Measurements from ENCODE around the gene ADAMTS20. TPM values are rescaled to one million over a fixed set of nuclear protein-coding genes. Genes with fewer than 3 reads are reported as not detected.

The ADAMTS20 gene
- total RNA-seq, 1 experiment from 2014 or later, result not detected

DNA sequence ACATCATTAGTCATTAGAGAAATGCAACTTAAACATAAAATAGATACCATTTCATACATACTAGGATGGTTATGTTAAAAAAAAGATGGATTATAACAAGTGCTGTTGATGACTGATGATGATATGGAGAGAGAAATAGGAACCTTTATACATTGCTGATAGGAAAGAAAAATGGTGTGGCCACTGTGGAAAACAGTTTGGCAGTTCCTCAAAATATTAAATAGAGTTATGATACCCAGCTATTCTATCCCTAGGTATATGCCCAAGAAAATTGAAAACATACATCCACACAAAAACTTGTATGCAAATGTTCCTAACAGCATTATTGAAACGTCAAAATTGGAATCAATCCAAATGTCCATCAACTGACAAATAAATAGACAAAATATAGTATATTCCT, 170.1 kb downstream of the ADAMTS20 start:
- CTCF ChIA-PET, result interaction anchor here (0.6 kb wide), 1 partner anchor 585 kb away, joined by 5 read pairs; no protein-coding TSS in a partner anchor
- in situ Hi-C loops (cut with HindIII; ENCODE audit: low pct_unique_long_range_greater_than_20kb, low sequenced_read_pairs), result no loop called here
- BruUV-seq (replicated peaks), result no TSS peak

GRCh38 chr12:43378448-43378847, 173.6 kb downstream of the ADAMTS20 start:
- Histone ChIP-seq H3K36me3 (ENCODE audit: control insufficient read depth, insufficient read depth, low read length) (no peaks in the 10 kb centered on the region), H3K4me3 (ENCODE audit: low read depth in 2 of 2, low read length in 2 of 2) (no peak overlapping the region), H3K27me3 (ENCODE audit: control insufficient read depth, insufficient read depth, low read length) (no peaks in the 10 kb centered on the region), H3K27ac (ENCODE audit: low read length) (no peak overlapping the region), H3K9me3 (ENCODE audit: control insufficient read depth, insufficient read depth, low read depth, low read length) (peaks cover 7% of the 10 kb centered on the region; the same call in 1 of the 2 replicates), H3K4me1 (ENCODE audit: control insufficient read depth, insufficient read depth, low read length) (no peaks in the 10 kb centered on the region)
- ATAC-seq (no peak), DNase-seq (ENCODE audit: low read depth, low spot score) (no peak)
- in situ Hi-C loops (cut with HindIII; ENCODE audit: low pct_unique_long_range_greater_than_20kb, low sequenced_read_pairs) (no loop called here), intact Hi-C loops (cut with micrococcal nuclease; ENCODE audit: unreplicated experiment) (no loop called here)
- BruUV-seq (replicated peaks), result no TSS peak
- CTCF ChIA-PET, result no interaction called here
- TF ChIP-seq POLR2AphosphoS5 (IDR thresholded peaks at IDR 0.05; ENCODE audit: low read depth, low read length), result no peak
- TF ChIP-seq, protein P1, sequence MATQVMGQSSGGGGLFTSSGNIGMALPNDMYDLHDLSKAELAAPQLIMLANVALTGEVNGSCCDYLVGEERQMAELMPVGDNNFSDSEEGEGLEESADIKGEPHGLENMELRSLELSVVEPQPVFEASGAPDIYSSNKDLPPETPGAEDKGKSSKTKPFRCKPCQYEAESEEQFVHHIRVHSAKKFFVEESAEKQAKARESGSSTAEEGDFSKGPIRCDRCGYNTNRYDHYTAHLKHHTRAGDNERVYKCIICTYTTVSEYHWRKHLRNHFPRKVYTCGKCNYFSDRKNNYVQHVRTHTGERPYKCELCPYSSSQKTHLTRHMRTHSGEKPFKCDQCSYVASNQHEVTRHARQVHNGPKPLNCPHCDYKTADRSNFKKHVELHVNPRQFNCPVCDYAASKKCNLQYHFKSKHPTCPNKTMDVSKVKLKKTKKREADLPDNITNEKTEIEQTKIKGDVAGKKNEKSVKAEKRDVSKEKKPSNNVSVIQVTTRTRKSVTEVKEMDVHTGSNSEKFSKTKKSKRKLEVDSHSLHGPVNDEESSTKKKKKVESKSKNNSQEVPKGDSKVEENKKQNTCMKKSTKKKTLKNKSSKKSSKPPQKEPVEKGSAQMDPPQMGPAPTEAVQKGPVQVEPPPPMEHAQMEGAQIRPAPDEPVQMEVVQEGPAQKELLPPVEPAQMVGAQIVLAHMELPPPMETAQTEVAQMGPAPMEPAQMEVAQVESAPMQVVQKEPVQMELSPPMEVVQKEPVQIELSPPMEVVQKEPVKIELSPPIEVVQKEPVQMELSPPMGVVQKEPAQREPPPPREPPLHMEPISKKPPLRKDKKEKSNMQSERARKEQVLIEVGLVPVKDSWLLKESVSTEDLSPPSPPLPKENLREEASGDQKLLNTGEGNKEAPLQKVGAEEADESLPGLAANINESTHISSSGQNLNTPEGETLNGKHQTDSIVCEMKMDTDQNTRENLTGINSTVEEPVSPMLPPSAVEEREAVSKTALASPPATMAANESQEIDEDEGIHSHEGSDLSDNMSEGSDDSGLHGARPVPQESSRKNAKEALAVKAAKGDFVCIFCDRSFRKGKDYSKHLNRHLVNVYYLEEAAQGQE (IDR thresholded peaks at IDR 0.05; ENCODE audit: insufficient read depth in 1 of 2, low read depth in 2 of 2, low read length in 1 of 2), result no peak
- no peak for TF ChIP-seq SIN3A (IDR thresholded peaks at IDR 0.05; ENCODE audit: borderline replicate concordance, insufficient read depth, low read depth, low read length)
- TF ChIP-seq, protein P2, sequence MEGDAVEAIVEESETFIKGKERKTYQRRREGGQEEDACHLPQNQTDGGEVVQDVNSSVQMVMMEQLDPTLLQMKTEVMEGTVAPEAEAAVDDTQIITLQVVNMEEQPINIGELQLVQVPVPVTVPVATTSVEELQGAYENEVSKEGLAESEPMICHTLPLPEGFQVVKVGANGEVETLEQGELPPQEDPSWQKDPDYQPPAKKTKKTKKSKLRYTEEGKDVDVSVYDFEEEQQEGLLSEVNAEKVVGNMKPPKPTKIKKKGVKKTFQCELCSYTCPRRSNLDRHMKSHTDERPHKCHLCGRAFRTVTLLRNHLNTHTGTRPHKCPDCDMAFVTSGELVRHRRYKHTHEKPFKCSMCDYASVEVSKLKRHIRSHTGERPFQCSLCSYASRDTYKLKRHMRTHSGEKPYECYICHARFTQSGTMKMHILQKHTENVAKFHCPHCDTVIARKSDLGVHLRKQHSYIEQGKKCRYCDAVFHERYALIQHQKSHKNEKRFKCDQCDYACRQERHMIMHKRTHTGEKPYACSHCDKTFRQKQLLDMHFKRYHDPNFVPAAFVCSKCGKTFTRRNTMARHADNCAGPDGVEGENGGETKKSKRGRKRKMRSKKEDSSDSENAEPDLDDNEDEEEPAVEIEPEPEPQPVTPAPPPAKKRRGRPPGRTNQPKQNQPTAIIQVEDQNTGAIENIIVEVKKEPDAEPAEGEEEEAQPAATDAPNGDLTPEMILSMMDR (IDR thresholded peaks at IDR 0.05), result no peak
- TF ChIP-seq TCF7L2 (IDR thresholded peaks at IDR 0.05; ENCODE audit: low read depth, low read length), result no peak
- POLR2A ChIA-PET, result no interaction called here

More for the DNA sequence above, 170.1 kb downstream of the ADAMTS20 start:
- Histone ChIP-seq H3K9me3 (ENCODE audit: control insufficient read depth, insufficient read depth, low read depth, low read length) (peaks cover 10% of the 10 kb centered on the region; the same call in 1 of the 2 replicates), H3K27ac (ENCODE audit: low read length) (no peak overlapping the region), H3K4me3 (ENCODE audit: low read depth in 2 of 2, low read length in 2 of 2) (no peak overlapping the region), H3K4me1 (ENCODE audit: control insufficient read depth, insufficient read depth, low read length) (no peaks in the 10 kb centered on the region), H3K36me3 (ENCODE audit: control insufficient read depth, insufficient read depth, low read length) (no peaks in the 10 kb centered on the region), H3K27me3 (ENCODE audit: control insufficient read depth, insufficient read depth, low read length) (no peaks in the 10 kb centered on the region)
- no peak for TF ChIP-seq POLR2AphosphoS5 (IDR thresholded peaks at IDR 0.05; ENCODE audit: low read depth, low read length)
- TF ChIP-seq SIN3A (IDR thresholded peaks at IDR 0.05; ENCODE audit: borderline replicate concordance, insufficient read depth, low read depth, low read length), result no peak
- no peak for ATAC-seq
- DNase-seq (ENCODE audit: low read depth, low spot score), result no peak
- POLR2A ChIA-PET, result no interaction called here
- intact Hi-C loops (cut with micrococcal nuclease; ENCODE audit: unreplicated experiment), result no loop called here

DNA sequence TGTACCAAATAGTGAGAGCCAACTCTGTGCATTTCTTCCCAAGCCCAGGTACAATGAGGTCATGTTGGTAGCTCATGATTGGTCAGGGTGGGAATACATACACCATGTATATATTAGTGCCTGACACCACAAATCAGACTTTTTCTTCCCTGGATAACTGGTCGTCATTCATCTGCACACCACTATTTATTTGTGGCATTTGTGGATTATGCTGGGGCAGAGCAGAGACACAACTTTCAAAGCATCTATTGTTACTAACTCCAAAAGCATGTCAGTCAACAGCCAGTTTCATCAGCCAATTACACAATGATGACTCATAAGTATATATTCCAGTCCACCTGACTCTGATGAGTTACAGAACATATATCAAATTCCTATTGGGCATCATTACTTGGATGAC, 181.7 kb downstream of the ADAMTS20 start:
- CTCF ChIA-PET, result no interaction called here
- peak; percentile 13 for DNase-seq (ENCODE audit: low read depth, low spot score)
- no peaks in the 10 kb centered on the region for H3K27me3 ChIP-seq (ENCODE audit: control insufficient read depth, insufficient read depth, low read length)
- no peak overlapping the region for H3K4me3 ChIP-seq (ENCODE audit: low read depth in 2 of 2, low read length in 2 of 2)
- H3K36me3 ChIP-seq (ENCODE audit: control insufficient read depth, insufficient read depth, low read length), result no peaks in the 10 kb centered on the region
- no peak overlapping the region for H3K27ac ChIP-seq (ENCODE audit: low read length)
- intact Hi-C loops (cut with micrococcal nuclease; ENCODE audit: unreplicated experiment) (no loop called here), in situ Hi-C loops (cut with HindIII; ENCODE audit: low pct_unique_long_range_greater_than_20kb, low sequenced_read_pairs) (no loop called here)
- BruUV-seq (replicated peaks), result no TSS peak
- H3K4me1 ChIP-seq (ENCODE audit: control insufficient read depth, insufficient read depth, low read length), result no peaks in the 10 kb centered on the region
- POLR2A ChIA-PET, result no interaction called here
- TF ChIP-seq, protein P1 (IDR thresholded peaks at IDR 0.05; ENCODE audit: insufficient read depth in 1 of 2, low read depth in 2 of 2, low read length in 1 of 2), result no peak
- TF ChIP-seq TCF7L2 (IDR thresholded peaks at IDR 0.05; ENCODE audit: low read depth, low read length) (no peak), POLR2AphosphoS5 (IDR thresholded peaks at IDR 0.05; ENCODE audit: low read depth, low read length) (no peak), SIN3A (IDR thresholded peaks at IDR 0.05; ENCODE audit: borderline replicate concordance, insufficient read depth, low read depth, low read length) (no peak)
- TF ChIP-seq, protein P2 (IDR thresholded peaks at IDR 0.05), result no peak
- ATAC-seq, result no peak
- H3K9me3 ChIP-seq (ENCODE audit: control insufficient read depth, insufficient read depth, low read depth, low read length), result 0 out of 2 replicates have a peak, but pooled peaks cover 3% of the 10 kb centered on the region
